Measurements from ENCODE around the gene HSPG2. TPM values are rescaled to one million over a fixed set of nuclear protein-coding genes. Genes with fewer than 3 reads are reported as not detected.
"Not testable (repeated sequence)": the region's sequence is repeated elsewhere in the genome, so short reads cannot be mapped to it uniquely, and the experiment has no call there.

The HSPG2 gene
- total RNA-seq, 1 donor from 2014 or later: 1.7 TPM

DNA sequence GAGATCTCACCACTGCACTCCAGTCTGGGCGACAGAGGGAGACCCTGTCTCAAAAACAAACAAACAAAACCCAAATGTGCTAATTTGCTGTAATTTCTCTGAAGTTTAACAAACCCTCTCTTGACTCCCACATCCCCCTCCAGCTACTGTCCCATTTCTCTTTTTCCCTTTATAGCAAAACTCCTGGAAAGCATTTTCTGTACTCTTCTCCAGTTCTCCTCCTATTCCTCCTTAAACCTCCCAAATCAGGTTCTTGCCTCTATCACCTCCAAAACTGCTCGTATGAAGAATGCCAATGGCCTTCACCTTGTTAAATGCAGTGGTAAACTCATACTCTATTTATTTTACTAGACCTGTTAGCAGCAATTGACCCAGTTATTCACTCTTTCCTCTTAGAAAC lies 150.5 kb downstream of the HSPG2 start:
- TF ChIP-seq, protein P1, sequence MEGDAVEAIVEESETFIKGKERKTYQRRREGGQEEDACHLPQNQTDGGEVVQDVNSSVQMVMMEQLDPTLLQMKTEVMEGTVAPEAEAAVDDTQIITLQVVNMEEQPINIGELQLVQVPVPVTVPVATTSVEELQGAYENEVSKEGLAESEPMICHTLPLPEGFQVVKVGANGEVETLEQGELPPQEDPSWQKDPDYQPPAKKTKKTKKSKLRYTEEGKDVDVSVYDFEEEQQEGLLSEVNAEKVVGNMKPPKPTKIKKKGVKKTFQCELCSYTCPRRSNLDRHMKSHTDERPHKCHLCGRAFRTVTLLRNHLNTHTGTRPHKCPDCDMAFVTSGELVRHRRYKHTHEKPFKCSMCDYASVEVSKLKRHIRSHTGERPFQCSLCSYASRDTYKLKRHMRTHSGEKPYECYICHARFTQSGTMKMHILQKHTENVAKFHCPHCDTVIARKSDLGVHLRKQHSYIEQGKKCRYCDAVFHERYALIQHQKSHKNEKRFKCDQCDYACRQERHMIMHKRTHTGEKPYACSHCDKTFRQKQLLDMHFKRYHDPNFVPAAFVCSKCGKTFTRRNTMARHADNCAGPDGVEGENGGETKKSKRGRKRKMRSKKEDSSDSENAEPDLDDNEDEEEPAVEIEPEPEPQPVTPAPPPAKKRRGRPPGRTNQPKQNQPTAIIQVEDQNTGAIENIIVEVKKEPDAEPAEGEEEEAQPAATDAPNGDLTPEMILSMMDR (IDR thresholded peaks at IDR 0.05): no peak
- Mint-ChIP-seq H3K4me3 (no peak overlapping the region), H3K4me1 (peaks cover 14% of the 10 kb centered on the region), H3K27me3 (no peaks in the 10 kb centered on the region), H3K9me3 (no peaks in the 10 kb centered on the region), H3K36me3 (ENCODE audit: low read depth) (peaks cover 16% of the 10 kb centered on the region), H3K27ac (no peak overlapping the region)
- POLR2A ChIA-PET: no interaction called here
- ATAC-seq (ENCODE audit: low read depth) (no peak), DNase-seq (no peak)
- CTCF ChIA-PET: no interaction called here
- intact Hi-C loops (cut with micrococcal nuclease): no loop called here

- intact Hi-C loops (cut with micrococcal nuclease); H3K27ac Mint-ChIP-seq; H3K4me3 Mint-ChIP-seq; H3K27me3 Mint-ChIP-seq; ATAC-seq (ENCODE audit: low read depth); H3K9me3 Mint-ChIP-seq; CTCF ChIA-PET; DNase-seq: not testable (repeated sequence)
- H3K36me3 Mint-ChIP-seq (ENCODE audit: low read depth): peaks cover 16% of the 10 kb centered on the region
- peaks cover 14% of the 10 kb centered on the region for H3K4me1 Mint-ChIP-seq
- POLR2A ChIA-PET: interaction anchor here (0.5 kb wide), 1 partner anchor 257 kb away, joined by 4 read pairs; no protein-coding TSS in a partner anchor
Observed at GRCh38 chr1:21785764-21786163, 151.3 kb downstream of the HSPG2 start.

GRCh38 chr1:21783679-21784603 lies 153.2 kb downstream of the HSPG2 start:
- H3K9me3 Mint-ChIP-seq: no peaks in the 10 kb centered on the region
- peak overlapping the region; percentile 100 for H3K27ac Mint-ChIP-seq
- ChIA-PET CTCF (interaction anchor here (1.1 kb wide), 1 partner anchor 9 kb away, joined by 3 read pairs; no protein-coding TSS in a partner anchor), POLR2A (interaction anchor here (0.7 to 4.7 kb wide), 9 partner anchors 10 to 668 kb away, joined by 3 to 96 read pairs (median 6); partner anchors contain the start of genes CDC42 and ZBTB40)
- intact Hi-C loops (cut with micrococcal nuclease): loop anchor here (1.0 to 5.0 kb wide), 10 partner anchors 22 to 1383 kb away; partner anchors contain the start of genes CDC42, ECE1, HP1BP3 and LUZP1
- peaks cover 18% of the 10 kb centered on the region for H3K36me3 Mint-ChIP-seq (ENCODE audit: low read depth)
- TF ChIP-seq, protein P1 (IDR thresholded peaks at IDR 0.05): no peak
- H3K4me1 Mint-ChIP-seq: peaks cover 26% of the 10 kb centered on the region
- no peak for ATAC-seq (ENCODE audit: low read depth)
- DNase-seq: no peak
- no peaks in the 10 kb centered on the region for H3K27me3 Mint-ChIP-seq
- H3K4me3 Mint-ChIP-seq: peak overlapping the region; percentile 90

- H3K36me3 Mint-ChIP-seq (ENCODE audit: low read depth): peaks cover 18% of the 10 kb centered on the region
- intact Hi-C loops (cut with micrococcal nuclease): loop anchor here (1.0 to 5.0 kb wide), 10 partner anchors 21 to 1384 kb away; partner anchors contain the start of genes CDC42, ECE1, HP1BP3 and LUZP1
- H3K27me3 Mint-ChIP-seq: no peaks in the 10 kb centered on the region
- peak within 1 kb of the TSS; percentile 90 for H3K4me3 Mint-ChIP-seq
- H3K4me1 Mint-ChIP-seq: peaks cover 30% of the 10 kb centered on the region
- peak within 1 kb of the TSS; percentile 100 for H3K27ac Mint-ChIP-seq
- no peaks in the 10 kb centered on the region for H3K9me3 Mint-ChIP-seq
- peak; percentile 97 for DNase-seq
- ATAC-seq (ENCODE audit: low read depth): peak; percentile 78
- TF ChIP-seq, protein P1 (IDR thresholded peaks at IDR 0.05): no peak
- CTCF ChIA-PET: interaction anchor here (0.7 to 1.7 kb wide), 6 partner anchors 8 to 114 kb away, joined by 3 to 10 read pairs (median 3); partner anchors contain the start of gene RAP1GAP
- POLR2A ChIA-PET: interaction anchor here (0.5 to 4.7 kb wide), 19 partner anchors 8 to 1122 kb away, joined by 3 to 96 read pairs (median 5); partner anchors contain the start of genes CDC42, DDOST and ZBTB40
Observed at GRCh38 chr1:21782868-21783678, 154.0 kb downstream of the HSPG2 start, which contains the start of gene USP48. TSS of gene USP48 (minus strand) at chr1:21783149. CDS start at chr1:21782957, 192 bp downstream.

- ChIA-PET CTCF (interaction anchor here (0.7 to 1.7 kb wide), 9 partner anchors 19 to 550 kb away, joined by 3 to 10 read pairs (median 3); partner anchors contain the start of gene RAP1GAP), POLR2A (interaction anchor here (0.5 to 4.7 kb wide), 16 partner anchors 8 to 1121 kb away, joined by 3 to 96 read pairs (median 5); partner anchors contain the start of genes CDC42 and DDOST)
- peaks cover 34% of the 10 kb centered on the region for H3K4me1 Mint-ChIP-seq
- DNase-seq: no peak
- intact Hi-C loops (cut with micrococcal nuclease): loop anchor here (2.0 to 5.0 kb wide), 7 partner anchors 35 to 1385 kb away; partner anchors contain the start of genes CDC42, ECE1, HP1BP3 and LUZP1
- H3K27ac Mint-ChIP-seq: peak overlapping the region; percentile 100
- H3K36me3 Mint-ChIP-seq (ENCODE audit: low read depth): peaks cover 18% of the 10 kb centered on the region
- peaks cover 2% of the 10 kb centered on the region for H3K9me3 Mint-ChIP-seq
- H3K4me3 Mint-ChIP-seq: peak overlapping the region; percentile 90
- ATAC-seq (ENCODE audit: low read depth): peak; percentile 10
- H3K27me3 Mint-ChIP-seq: no peaks in the 10 kb centered on the region
- TF ChIP-seq, protein P1 (IDR thresholded peaks at IDR 0.05): no peak
Observed at GRCh38 chr1:21782349-21782867, 154.7 kb downstream of the HSPG2 start.

All from activated B cell treated with CpG ODN at 0.5 μM for 24 hours (primary cell).